Epithelial cell of esophagus (primary cell): ENCODE results near the gene TFB2M.
A peak's percentile ranks its signal among the peaks of the same experiment; 100 is the strongest.

Experiments used
- DNase-seq: peaks from one replicate; pipeline ENCODE4 v3.0.0; 2010; ENCODE audit warnings: low read depth
- H3K4me3 ChIP-seq: 2 replicates; pipeline ENCODE4 v1.5.1; 2011; ENCODE audit warnings: mild to moderate bottlenecking, low read length, control low read depth
- CTCF ChIP-seq: IDR thresholded peaks from 2 replicates; pipeline ENCODE4 v1.5.1; 2011; ENCODE audit warnings: low read depth, mild to moderate bottlenecking, low read length, control low read depth, inconsistent platforms; ENCODE audit not compliant: insufficient read depth; ENCODE audit errors: missing control alignments

Gene TFB2M

GRCh38 chr1:246600579-246600978 is 34.5 kb upstream of the TFB2M start:
- no peak for DNase-seq
- TF ChIP-seq CTCF: no peak
- H3K4me3 ChIP-seq: no peak overlapping the region

DNA sequence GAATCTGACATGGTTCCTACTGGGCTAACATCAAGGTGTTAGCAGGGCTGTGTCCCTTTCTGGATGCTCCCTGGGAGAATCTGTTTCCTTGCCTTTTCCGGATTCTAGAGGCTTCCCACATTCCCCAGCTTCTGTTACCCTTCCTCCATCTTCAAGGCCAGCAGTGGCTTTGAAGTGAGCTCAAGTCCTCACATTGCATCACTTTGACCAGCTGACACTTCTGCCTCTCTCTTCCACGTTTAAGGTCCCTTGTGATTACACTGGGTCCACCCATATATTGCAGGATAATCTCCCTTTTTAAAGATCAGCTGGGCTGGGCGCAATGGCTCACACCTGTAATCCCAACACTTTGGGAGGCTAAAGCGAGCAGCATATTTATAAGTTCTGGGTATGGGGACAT is 33.3 kb upstream of the TFB2M start:
- no peak for TF ChIP-seq CTCF
- H3K4me3 ChIP-seq: no peak overlapping the region
- no peak for DNase-seq

DNA sequence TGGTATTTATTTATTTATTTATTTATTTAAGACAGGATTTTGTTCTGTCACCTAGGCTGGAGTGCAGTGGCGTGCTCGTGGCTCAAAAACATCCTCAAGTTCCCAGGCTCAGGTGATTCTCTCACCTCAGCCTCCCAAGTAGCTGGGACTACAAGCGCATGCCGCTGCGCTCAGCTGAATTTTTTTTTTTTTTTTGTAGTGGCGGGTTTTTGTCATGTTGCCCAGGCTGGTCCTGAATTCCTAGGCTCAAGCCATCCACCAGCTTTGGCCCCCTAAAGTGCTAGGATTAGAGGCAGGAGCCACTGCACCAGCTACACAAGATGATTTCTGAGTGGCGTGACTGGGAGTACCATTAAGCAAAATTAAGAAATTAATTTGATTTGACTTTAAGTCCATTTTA is 31.9 kb upstream of the TFB2M start:
- no peak for TF ChIP-seq CTCF
- no peak overlapping the region for H3K4me3 ChIP-seq
- no peak for DNase-seq

DNA sequence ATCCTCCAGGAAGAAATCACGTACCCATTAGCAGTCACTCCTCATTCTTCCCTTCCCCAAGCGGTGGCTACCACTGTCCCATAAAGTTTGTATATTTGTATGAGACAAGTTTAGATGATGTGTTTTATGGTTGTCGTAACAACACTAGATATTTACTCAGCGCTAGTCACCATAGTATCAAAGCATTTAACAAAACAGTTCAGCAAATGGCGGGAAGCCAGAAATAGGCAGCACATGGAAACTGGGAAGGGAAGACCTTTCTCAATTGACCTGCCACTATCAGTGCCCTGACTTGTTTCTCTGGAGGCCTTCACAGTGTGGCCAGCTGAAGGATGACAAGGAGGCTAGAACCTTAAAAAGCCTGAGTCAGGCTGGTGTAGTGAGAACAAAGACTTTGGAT is 31.3 kb upstream of the TFB2M start:
- TF ChIP-seq CTCF: no peak
- peak; percentile 60 for DNase-seq
- no peak overlapping the region for H3K4me3 ChIP-seq

DNA sequence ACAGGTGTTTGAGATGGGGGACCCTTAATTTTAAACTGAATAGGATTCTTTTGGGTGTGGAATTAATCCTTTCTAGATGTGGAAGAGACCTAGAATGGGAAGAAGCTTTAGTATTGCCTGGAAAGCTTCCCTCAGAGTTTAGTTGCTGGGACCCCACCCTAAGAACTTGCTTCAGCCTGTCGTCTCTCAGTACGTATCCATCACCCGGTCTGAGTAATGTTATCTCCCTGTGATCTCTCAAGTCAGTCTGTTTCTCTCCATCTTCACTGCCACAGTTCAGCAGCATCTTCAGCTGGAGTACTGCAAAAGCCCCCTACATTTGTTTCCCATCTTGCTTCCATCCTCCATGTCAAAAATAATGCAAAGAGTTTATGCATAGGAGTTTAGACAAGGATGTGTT is 29.1 kb upstream of the TFB2M start:
- no peak for TF ChIP-seq CTCF
- peak; percentile 65 for DNase-seq
- H3K4me3 ChIP-seq: no peak overlapping the region

GRCh38 chr1:246592695-246593094 is 26.6 kb upstream of the TFB2M start:
- TF ChIP-seq CTCF: no peak
- no peak overlapping the region for H3K4me3 ChIP-seq
- no peak for DNase-seq

GRCh38 chr1:246591958-246592357 is 25.9 kb upstream of the TFB2M start:
- no peak overlapping the region for H3K4me3 ChIP-seq
- TF ChIP-seq CTCF: no peak
- DNase-seq: no peak
